ENCODE measurements around the gene ATG7.

- TF ChIP-seq POLR2AphosphoS5 (IDR thresholded peaks at IDR 0.05; ENCODE audit: borderline replicate concordance, low read depth, low read length) (no peak), EZH2 (IDR thresholded peaks at IDR 0.05) (no peak)
Observed at GRCh38 chr3:11430207-11430606, 158.0 kb downstream of the ATG7 start.

Measured in SK-N-MC (cell line).